Neural cell (in vitro differentiated cells): Measurements from ENCODE around the gene EFCAB7. TPM values are rescaled to one million over a fixed set of nuclear protein-coding genes. Genes with fewer than 3 reads are reported as not detected.

Source experiments
- H2AFZ ChIP-seq: fragments of 200-600, 300-800 bp; sonication (generic), shearing (Covaris generic); 2 replicates; pipeline ENCODE4 v1.6.0; 2014; ENCODE audit warnings: low read depth, mild to moderate bottlenecking, antibody characterized with exemption, low read length, moderate library complexity
- H3F3A ChIP-seq: fragments of 200-600 bp; shearing (Covaris generic); 2 replicates; pipeline ENCODE4 v1.6.1; 2016; ENCODE audit warnings: mild to moderate bottlenecking, moderate library complexity, mixed read lengths, antibody characterized with exemption, low read length; ENCODE audit not compliant: insufficient read depth, poor library complexity, severe bottlenecking
- H3K27ac ChIP-seq: fragments of 200-600, 300-800 bp; sonication (generic), shearing (Covaris generic); 2 replicates; pipeline ENCODE4 v1.5.1; 2014; ENCODE audit warnings: mild to moderate bottlenecking, low read length, moderate library complexity
- H3K27me3 ChIP-seq: fragments of 300-800, 200-600 bp; sonication (generic), shearing (Covaris generic); 2 replicates; pipeline ENCODE4 v1.6.0; 2014; ENCODE audit warnings: mild to moderate bottlenecking, low read depth, low read length, moderate library complexity; ENCODE audit not compliant: insufficient read depth
- H3K36me3 ChIP-seq: fragments of 300-800, 200-600 bp; sonication (generic), shearing (Covaris generic); 2 replicates; pipeline ENCODE4 v1.5.1; 2014; ENCODE audit warnings: mild to moderate bottlenecking, antibody characterized with exemption, low read length, moderate library complexity; ENCODE audit not compliant: insufficient read depth
- H3K4me2 ChIP-seq: fragments of 300-800, 200-600 bp; sonication (generic), shearing (Covaris generic); 2 replicates; pipeline ENCODE4 v1.6.0; 2014; ENCODE audit warnings: mild to moderate bottlenecking, low read length
- H3K4me3 ChIP-seq: fragments of 300-800, 200-600 bp; sonication (generic), shearing (Covaris generic); 2 replicates; pipeline ENCODE4 v1.5.1; 2014; ENCODE audit warnings: mild to moderate bottlenecking, low read length, moderate library complexity
- H3K79me2 ChIP-seq: fragments of 200-600 bp; shearing (Covaris generic); replicated peaks from 2 replicates; pipeline ENCODE4 v1.6.0; 2014; ENCODE audit warnings: mild to moderate bottlenecking, low read length, moderate library complexity; ENCODE audit not compliant: insufficient read depth
- H3K9ac ChIP-seq: fragments of 300-800, 200-600 bp; sonication (generic), shearing (Covaris generic); 2 replicates; pipeline ENCODE4 v1.6.1; 2016; ENCODE audit warnings: mild to moderate bottlenecking, low read length, mixed read lengths
- H3K9me2 ChIP-seq: fragments of 200-600 bp; shearing (Covaris generic); 2 replicates; pipeline ENCODE4 v1.6.1; 2016; ENCODE audit warnings: mild to moderate bottlenecking, low read length, mixed read lengths; ENCODE audit not compliant: insufficient read depth
- H3K9me3 ChIP-seq: fragments of 200-600, 300-800 bp; sonication (generic), shearing (Covaris generic); 2 replicates; pipeline ENCODE4 v1.6.1; 2016; ENCODE audit warnings: mild to moderate bottlenecking, mixed run types, low read length, moderate library complexity, mixed read lengths
- H4K20me1 ChIP-seq: fragments of 200-600 bp; shearing (Covaris generic); 2 replicates; pipeline ENCODE4 v1.6.1; 2016; ENCODE audit warnings: mild to moderate bottlenecking, mixed run types; ENCODE audit not compliant: insufficient read depth
- CTCF ChIP-seq: fragments of 450-650 bp; IDR thresholded peaks from 2 replicates; pipeline ENCODE4 v1.5.1; 2014; ENCODE audit warnings: antibody characterized with exemption, mild to moderate bottlenecking, moderate library complexity; ENCODE audit not compliant: poor library complexity, severe bottlenecking
- EP300 ChIP-seq: fragments of 450-650 bp; conservative IDR thresholded peaks from 2 replicates; pipeline ENCODE4 v1.6.1; 2014; ENCODE audit warnings: antibody characterized with exemption, mild to moderate bottlenecking, moderate library complexity; ENCODE audit not compliant: poor library complexity, severe bottlenecking
- EZH2 ChIP-seq: fragments of 200-600, 300-800 bp; shearing (Covaris generic), sonication (generic); IDR thresholded peaks from 2 replicates; pipeline ENCODE4 v1.6.1; 2014; ENCODE audit warnings: antibody characterized with exemption, low read length, borderline replicate concordance, mild to moderate bottlenecking; ENCODE audit not compliant: insufficient read depth, poor library complexity, severe bottlenecking
- MXI1 ChIP-seq: fragments of 450-650 bp; conservative IDR thresholded peaks from 2 replicates; pipeline ENCODE4 v1.6.1; 2014; ENCODE audit warnings: antibody characterized with exemption, mild to moderate bottlenecking; ENCODE audit not compliant: poor library complexity, severe bottlenecking
- POLR2AphosphoS5 ChIP-seq: IDR thresholded peaks from 2 replicates; pipeline ENCODE4 v1.6.1; 2012
- RAD21 ChIP-seq: fragments of 450-650 bp; conservative IDR thresholded peaks from 2 replicates; pipeline ENCODE4 v1.6.1; 2014; ENCODE audit warnings: antibody characterized with exemption, mild to moderate bottlenecking, moderate library complexity
- SMC3 ChIP-seq: fragments of 450-650 bp; conservative IDR thresholded peaks from 2 replicates; pipeline ENCODE4 v1.6.1; 2014; ENCODE audit warnings: antibody characterized with exemption, mild to moderate bottlenecking, moderate library complexity; ENCODE audit not compliant: poor library complexity
- TAF1 ChIP-seq: IDR thresholded peaks from 2 replicates; pipeline ENCODE4 v1.6.1; 2012; ENCODE audit warnings: low read depth
- polyA plus RNA-seq: library from polyadenylated mRNA; depleted of rRNA; stranded (reverse); fragments of >200 nt; gene quantifications from 2 replicates; pipeline ENCODE4 v1.2.3, GENCODE V29; 2014
- TF ChIP-seq, protein P1 (sequence below): IDR thresholded peaks from 2 replicates; pipeline ENCODE4 v1.6.1; 2012; ENCODE audit warnings: borderline replicate concordance

EFCAB7 gene
- polyA plus RNA-seq, 1 donor from 2014 or later, result 72.9 TPM

- TF ChIP-seq SMC3 (no peak), EP300 (no peak), CTCF (peak; percentile 32), RAD21 (no peak)
- H3F3A ChIP-seq, result no peaks in the 10 kb centered on the region
- H3K9ac ChIP-seq, result no peak overlapping the region
- H3K36me3 ChIP-seq, result no peaks in the 10 kb centered on the region
- H3K27me3 ChIP-seq, result no peaks in the 10 kb centered on the region
- no peak overlapping the region for H2AFZ ChIP-seq
- H3K79me2 ChIP-seq, result no peaks in the 10 kb centered on the region
- H3K27ac ChIP-seq, result no peak overlapping the region
- H4K20me1 ChIP-seq, result no peaks in the 10 kb centered on the region
- no peak overlapping the region for H3K4me3 ChIP-seq
- H3K4me2 ChIP-seq, result no peak overlapping the region
- H3K9me3 ChIP-seq, result no peaks in the 10 kb centered on the region
- H3K9me2 ChIP-seq, result no peaks in the 10 kb centered on the region
Observed at GRCh38 chr1:63557365-63557987, 34.2 kb downstream of the EFCAB7 start.

- H3K4me2 ChIP-seq, result no peak overlapping the region
- no peak for TF ChIP-seq RAD21
- no peak for TF ChIP-seq POLR2AphosphoS5
- TF ChIP-seq EP300, result no peak
- no peak for TF ChIP-seq CTCF
- no peak for TF ChIP-seq EZH2
- TF ChIP-seq MXI1, result no peak
- no peak for TF ChIP-seq SMC3
- TF ChIP-seq, protein P1, sequence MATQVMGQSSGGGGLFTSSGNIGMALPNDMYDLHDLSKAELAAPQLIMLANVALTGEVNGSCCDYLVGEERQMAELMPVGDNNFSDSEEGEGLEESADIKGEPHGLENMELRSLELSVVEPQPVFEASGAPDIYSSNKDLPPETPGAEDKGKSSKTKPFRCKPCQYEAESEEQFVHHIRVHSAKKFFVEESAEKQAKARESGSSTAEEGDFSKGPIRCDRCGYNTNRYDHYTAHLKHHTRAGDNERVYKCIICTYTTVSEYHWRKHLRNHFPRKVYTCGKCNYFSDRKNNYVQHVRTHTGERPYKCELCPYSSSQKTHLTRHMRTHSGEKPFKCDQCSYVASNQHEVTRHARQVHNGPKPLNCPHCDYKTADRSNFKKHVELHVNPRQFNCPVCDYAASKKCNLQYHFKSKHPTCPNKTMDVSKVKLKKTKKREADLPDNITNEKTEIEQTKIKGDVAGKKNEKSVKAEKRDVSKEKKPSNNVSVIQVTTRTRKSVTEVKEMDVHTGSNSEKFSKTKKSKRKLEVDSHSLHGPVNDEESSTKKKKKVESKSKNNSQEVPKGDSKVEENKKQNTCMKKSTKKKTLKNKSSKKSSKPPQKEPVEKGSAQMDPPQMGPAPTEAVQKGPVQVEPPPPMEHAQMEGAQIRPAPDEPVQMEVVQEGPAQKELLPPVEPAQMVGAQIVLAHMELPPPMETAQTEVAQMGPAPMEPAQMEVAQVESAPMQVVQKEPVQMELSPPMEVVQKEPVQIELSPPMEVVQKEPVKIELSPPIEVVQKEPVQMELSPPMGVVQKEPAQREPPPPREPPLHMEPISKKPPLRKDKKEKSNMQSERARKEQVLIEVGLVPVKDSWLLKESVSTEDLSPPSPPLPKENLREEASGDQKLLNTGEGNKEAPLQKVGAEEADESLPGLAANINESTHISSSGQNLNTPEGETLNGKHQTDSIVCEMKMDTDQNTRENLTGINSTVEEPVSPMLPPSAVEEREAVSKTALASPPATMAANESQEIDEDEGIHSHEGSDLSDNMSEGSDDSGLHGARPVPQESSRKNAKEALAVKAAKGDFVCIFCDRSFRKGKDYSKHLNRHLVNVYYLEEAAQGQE, result no peak
- no peak for TF ChIP-seq TAF1
- no peaks in the 10 kb centered on the region for H3K9me2 ChIP-seq
- H3K9me3 ChIP-seq, result no peaks in the 10 kb centered on the region
- peaks cover 6% of the 10 kb centered on the region for H3K36me3 ChIP-seq
- no peak overlapping the region for H2AFZ ChIP-seq
- H4K20me1 ChIP-seq, result no peaks in the 10 kb centered on the region
- H3F3A ChIP-seq, result no peaks in the 10 kb centered on the region
- no peaks in the 10 kb centered on the region for H3K79me2 ChIP-seq
- no peak overlapping the region for H3K4me3 ChIP-seq
- H3K9ac ChIP-seq, result no peak overlapping the region
- no peaks in the 10 kb centered on the region for H3K27me3 ChIP-seq
- H3K27ac ChIP-seq, result no peak overlapping the region
Observed at GRCh38 chr1:63559357-63559756, 36.0 kb downstream of the EFCAB7 start.
